Measurements from ENCODE around the gene PROX2.

- TF ChIP-seq CTCF (IDR thresholded peaks at IDR 0.05; ENCODE audit: low read depth, low read length) (no peak), EZH2phosphoT487 (IDR thresholded peaks at IDR 0.05; ENCODE audit: low read depth) (no peak)
Measured at GRCh38 chr14:74858022-74858421, 17.9 kb downstream of the PROX2 start.
